Ovary (tissue), 9 donors: ENCODE measurements around the gene GOT1. TPM values are rescaled to one million over a fixed set of nuclear protein-coding genes. Genes with fewer than 3 reads are reported as not detected.

Experiments used
- DNase-seq, 5 donors: peaks; one replicate each; pipeline ENCODE4 v3.0.0-alpha.2; 2019 to 2020
- H3K27ac ChIP-seq, 2 donors: fragments of 200-600 bp; one replicate each; pipeline versions ENCODE4 v1.5.1 to v1.8.0; 2019 to 2022
- H3K27me3 ChIP-seq: fragments of 200-600 bp; one replicate; pipeline ENCODE4 v1.8.0; 2022
- H3K36me3 ChIP-seq: fragments of 200-600 bp; sonication (generic); one replicate; pipeline ENCODE4 v1.5.1; 2019
- H3K4me1 ChIP-seq: one replicate; pipeline ENCODE4 v1.8.1; 2013; ENCODE audit warnings: mild to moderate bottlenecking, moderate library complexity; ENCODE audit not compliant: insufficient read depth
- H3K4me3 ChIP-seq: fragments of 200-600 bp; sonication (generic); one replicate; pipeline ENCODE4 v1.5.1; 2017
- H3K9me3 ChIP-seq, 2 donors: fragments of 200-600 bp in 1 of 2; sonication (generic) in 1 of 2; one replicate each; pipeline versions ENCODE4 v1.5.1 to v1.8.1; 2013 to 2019; ENCODE audit warnings: mild to moderate bottlenecking in 1 of 2, moderate library complexity in 1 of 2
- CTCF ChIP-seq, 3 donors: fragments of 450-650 bp in 2 of 3; fragments of 200-600 bp in 1 of 3; IDR thresholded peaks; one replicate each; pipeline versions ENCODE4 v1.5.1 to v1.8.0; 2016 to 2022; ENCODE audit warnings: antibody characterized with exemption in 3 of 3, mild to moderate bottlenecking in 1 of 3
- EP300 ChIP-seq: sonication (generic); formaldehyde crosslinking; IDR thresholded peaks from one replicate; pipeline ENCODE4 v1.6.1; 2017; ENCODE audit warnings: antibody characterized with exemption
- POLR2A ChIP-seq: fragments of 450-650 bp; IDR thresholded peaks from one replicate; pipeline ENCODE4 v1.6.1; 2017; ENCODE audit warnings: antibody characterized with exemption, mild to moderate bottlenecking, moderate library complexity
- WGBS, 3 donors: extraction: QIAGEN DNeasy Blood & Tissue Kit in 1 of 3; methylation state at CpG; one replicate each; pipeline versions ENCODE4 v1.1.5 to v1.1.7; 2013 to 2017; 5-methylcytosine and 5-hydroxymethylcytosine counted together
- intact Hi-C, 4 donors: fragments of 100-400 bp; cut with DNase I; formaldehyde crosslinking; loops; one replicate each; pipeline versions ENCODE4 v1.11.0 to v1.15.1; 2022 to 2023
- polyA plus RNA-seq, 2 donors: library from polyadenylated mRNA; stranded (reverse); fragments of 200-250 nt in 1 of 2; fragments of 350-450 nt in 1 of 2; fragmentation: Illumina TruSeq in 1 of 2; extraction: RNeasy Lipid Tissue Mini Kit (QIAGEN cat#74804) in 1 of 2; gene quantifications; one replicate each; pipeline ENCODE4 v1.2.3, GENCODE V29; 2013 to 2014
- total RNA-seq, 7 donors: library from RNA; depleted of rRNA in 2 of 7; stranded (reverse); fragments of >200 nt in 2 of 7; fragmentation: NEBNext Ultra II Directional in 3 of 7; extraction: Animal tissue kit (Norgen Biotek cat#: 25700) in 3 of 7; gene quantifications; one replicate each; pipeline versions ENCODE4 v1.1.0 to v1.2.4, GENCODE V29; 2016 to 2023
- donor health status: DM: no; HTN: no; CAD: no; lungs with moderate emphysema.
- donor health status: DM: no; HTN: no; CAD: no.
- donor health status: Bipolar disorder and iron deficiency.
- donor health status: DM: yes; HTN: yes; CAD: no.
- donor health status: DM: no; HTN: no; CAD: no.
- donor health status: DM: yes; HTN: yes; CAD: no.

Gene GOT1
- total and polyA plus RNA-seq, 9 donors: 12.5 to 80.4 (median 18.2) TPM

GRCh38 chr10:99375426-99375825 is 55.0 kb downstream of the GOT1 start:
- Histone ChIP-seq H3K9me3 (no peaks in the 10 kb centered on the region), H3K27me3 (no peaks in the 10 kb centered on the region), H3K27ac (no peak overlapping the region), H3K4me3 (no peak overlapping the region), H3K36me3 (no peaks in the 10 kb centered on the region), H3K4me1 (no peaks in the 10 kb centered on the region)
- DNase-seq: no peak
- no peak for TF ChIP-seq CTCF (IDR thresholded peaks at IDR 0.05)
- TF ChIP-seq POLR2A: no peak
- TF ChIP-seq EP300: no peak
- intact Hi-C loops: no loop called here

- no peaks in the 10 kb centered on the region for H3K9me3 ChIP-seq
- WGBS, 3 donors: 46 to 57% (median 51%) methylated on average over 3 of the region's 3 CpGs
- no peak for TF ChIP-seq EP300
- TF ChIP-seq POLR2A: no peak
- TF ChIP-seq CTCF (IDR thresholded peaks at IDR 0.05): no peak
- H3K4me1 ChIP-seq: no peaks in the 10 kb centered on the region
- H3K4me3 ChIP-seq: no peak overlapping the region
- no peak for DNase-seq
- no peaks in the 10 kb centered on the region for H3K36me3 ChIP-seq
- intact Hi-C loops: no loop called here
- H3K27ac ChIP-seq: no peak overlapping the region
- H3K27me3 ChIP-seq: no peaks in the 10 kb centered on the region
Measured at GRCh38 chr10:99374972-99375371, 55.5 kb downstream of the GOT1 start.

GRCh38 chr10:99374526-99374925 is 55.9 kb downstream of the GOT1 start:
- WGBS, 3 donors: 72 to 74% (median 73%) methylated on average over 2 of the region's 2 CpGs
- H3K36me3 ChIP-seq: no peaks in the 10 kb centered on the region
- intact Hi-C loops: no loop called here

GRCh38 chr10:99372546-99373271 is 57.7 kb downstream of the GOT1 start:
- Histone ChIP-seq H3K27me3 (no peaks in the 10 kb centered on the region), H3K9me3 (no peaks in the 10 kb centered on the region), H3K4me3 (no peak overlapping the region), H3K4me1 (no peaks in the 10 kb centered on the region), H3K36me3 (no peaks in the 10 kb centered on the region), H3K27ac (no peak overlapping the region)
- WGBS, 3 donors: 53 to 68% (median 64%) methylated on average over 9 of the region's 9 CpGs
- TF ChIP-seq EP300: no peak
- no peak for TF ChIP-seq POLR2A
- intact Hi-C loops: no loop called here
- DNase-seq: peak in 2 of 5 donors; percentile 17 to 34

More at GRCh38 chr10:99374526-99374925, 55.9 kb downstream of the GOT1 start:
- H3K9me3 ChIP-seq: no peaks in the 10 kb centered on the region
- no peaks in the 10 kb centered on the region for H3K27me3 ChIP-seq
- H3K4me3 ChIP-seq: no peak overlapping the region
- TF ChIP-seq CTCF (IDR thresholded peaks at IDR 0.05): no peak
- no peak for TF ChIP-seq POLR2A
- TF ChIP-seq EP300: no peak
- H3K4me1 ChIP-seq: no peaks in the 10 kb centered on the region
- H3K27ac ChIP-seq: no peak overlapping the region
- no peak for DNase-seq

- no peak for DNase-seq
- WGBS, 3 donors: 35 to 41% (median 39%) methylated on average over 2 of the region's 2 CpGs
Measured at GRCh38 chr10:99370993-99371392, 59.4 kb downstream of the GOT1 start.

More at GRCh38 chr10:99370993-99371392, 59.4 kb downstream of the GOT1 start:
- TF ChIP-seq CTCF (IDR thresholded peaks at IDR 0.05): no peak
- TF ChIP-seq POLR2A: no peak
- no peak for TF ChIP-seq EP300
- H3K9me3 ChIP-seq: no peaks in the 10 kb centered on the region
- H3K4me3 ChIP-seq: no peak overlapping the region
- intact Hi-C loops: no loop called here
- H3K27me3 ChIP-seq: no peaks in the 10 kb centered on the region
- no peaks in the 10 kb centered on the region for H3K36me3 ChIP-seq
- H3K4me1 ChIP-seq: no peaks in the 10 kb centered on the region
- H3K27ac ChIP-seq: no peak overlapping the region
